Camera-type eye (tissue), 1 donor: ENCODE data around the gene SHROOM4. TPM values are rescaled to one million over a fixed set of nuclear protein-coding genes. Genes with fewer than 3 reads are reported as not detected.

Source experiments
- total RNA-seq: library from RNA; depleted of rRNA; stranded (reverse); fragments of >200 nt; gene quantifications from one replicate; pipeline ENCODE4 v1.2.3, GENCODE V29; 2014

Gene SHROOM4, protein sequence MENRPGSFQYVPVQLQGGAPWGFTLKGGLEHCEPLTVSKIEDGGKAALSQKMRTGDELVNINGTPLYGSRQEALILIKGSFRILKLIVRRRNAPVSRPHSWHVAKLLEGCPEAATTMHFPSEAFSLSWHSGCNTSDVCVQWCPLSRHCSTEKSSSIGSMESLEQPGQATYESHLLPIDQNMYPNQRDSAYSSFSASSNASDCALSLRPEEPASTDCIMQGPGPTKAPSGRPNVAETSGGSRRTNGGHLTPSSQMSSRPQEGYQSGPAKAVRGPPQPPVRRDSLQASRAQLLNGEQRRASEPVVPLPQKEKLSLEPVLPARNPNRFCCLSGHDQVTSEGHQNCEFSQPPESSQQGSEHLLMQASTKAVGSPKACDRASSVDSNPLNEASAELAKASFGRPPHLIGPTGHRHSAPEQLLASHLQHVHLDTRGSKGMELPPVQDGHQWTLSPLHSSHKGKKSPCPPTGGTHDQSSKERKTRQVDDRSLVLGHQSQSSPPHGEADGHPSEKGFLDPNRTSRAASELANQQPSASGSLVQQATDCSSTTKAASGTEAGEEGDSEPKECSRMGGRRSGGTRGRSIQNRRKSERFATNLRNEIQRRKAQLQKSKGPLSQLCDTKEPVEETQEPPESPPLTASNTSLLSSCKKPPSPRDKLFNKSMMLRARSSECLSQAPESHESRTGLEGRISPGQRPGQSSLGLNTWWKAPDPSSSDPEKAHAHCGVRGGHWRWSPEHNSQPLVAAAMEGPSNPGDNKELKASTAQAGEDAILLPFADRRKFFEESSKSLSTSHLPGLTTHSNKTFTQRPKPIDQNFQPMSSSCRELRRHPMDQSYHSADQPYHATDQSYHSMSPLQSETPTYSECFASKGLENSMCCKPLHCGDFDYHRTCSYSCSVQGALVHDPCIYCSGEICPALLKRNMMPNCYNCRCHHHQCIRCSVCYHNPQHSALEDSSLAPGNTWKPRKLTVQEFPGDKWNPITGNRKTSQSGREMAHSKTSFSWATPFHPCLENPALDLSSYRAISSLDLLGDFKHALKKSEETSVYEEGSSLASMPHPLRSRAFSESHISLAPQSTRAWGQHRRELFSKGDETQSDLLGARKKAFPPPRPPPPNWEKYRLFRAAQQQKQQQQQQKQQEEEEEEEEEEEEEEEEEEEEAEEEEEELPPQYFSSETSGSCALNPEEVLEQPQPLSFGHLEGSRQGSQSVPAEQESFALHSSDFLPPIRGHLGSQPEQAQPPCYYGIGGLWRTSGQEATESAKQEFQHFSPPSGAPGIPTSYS (N-terminal part only)
- 10.0 TPM for total RNA-seq

DNA sequence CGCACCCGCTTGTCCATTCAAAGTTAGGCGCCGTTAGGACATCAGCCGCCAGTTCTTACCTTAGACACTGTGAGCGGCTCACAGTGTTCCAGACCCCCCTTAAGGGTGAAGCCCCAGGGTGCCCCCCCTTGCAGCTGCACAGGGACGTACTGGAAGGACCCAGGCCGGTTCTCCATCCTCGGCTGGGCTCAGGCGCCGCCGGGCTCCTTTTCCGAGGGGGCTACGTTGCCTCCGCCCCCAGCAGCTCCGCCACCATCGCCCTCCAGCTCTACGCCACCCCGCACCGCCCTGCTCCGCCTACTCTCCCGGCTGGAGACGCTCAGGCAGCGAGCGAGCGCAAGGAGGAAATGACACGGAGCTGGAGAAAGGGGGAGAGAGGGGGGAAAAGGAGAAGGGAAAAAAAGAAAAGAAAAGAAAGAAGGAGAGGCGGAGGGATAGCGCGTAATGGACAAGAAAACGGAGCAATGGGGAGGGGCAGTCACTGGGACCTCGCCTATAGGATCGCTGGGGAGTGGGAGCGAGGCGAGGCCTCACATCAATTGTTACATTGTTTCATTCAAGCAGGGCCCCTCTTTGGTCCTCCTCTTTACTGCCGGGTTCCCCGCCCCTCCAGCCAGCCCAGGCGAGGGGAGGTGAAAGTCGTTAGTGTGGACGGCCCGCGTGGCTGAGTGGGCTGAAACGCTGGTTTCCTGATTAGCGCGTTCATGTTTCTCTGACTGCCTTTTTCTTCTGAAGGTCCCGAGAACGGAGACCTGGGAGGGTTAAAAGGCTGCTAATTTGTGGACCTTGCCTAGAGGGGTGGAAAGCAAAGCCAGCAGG lies at the start of gene SHROOM4:
Gene SHROOM4 (minus strand): TSS at position 352 of the 819 bp plus-strand sequence. CDS start 176 bp downstream, at position 176.

Other genes with a start within 250 kb of the SHROOM4 start
- 0.33 TPM for gene BMP15, start 96.5 kb upstream of the SHROOM4 start, total RNA-seq